Left hindlimb (tissue), 1 donor: ENCODE data around the gene PATJ.
"Not testable (repeated sequence)": the region's sequence is repeated elsewhere in the genome, so short reads cannot be mapped to it uniquely, and the experiment has no call there.

ENCODE experiments used
- DNase-seq: peaks from one replicate; pipeline ENCODE4 v3.0.0-alpha.2; 2018

The PATJ gene

GRCh38 chr1:61953790-61954150 is 211.5 kb downstream of the PATJ start:
- DNase-seq, result no peak

- DNase-seq, result no peak
These were observed 213.0 kb downstream of the PATJ start for GRCh38 chr1:61955261-61955660.

DNA sequence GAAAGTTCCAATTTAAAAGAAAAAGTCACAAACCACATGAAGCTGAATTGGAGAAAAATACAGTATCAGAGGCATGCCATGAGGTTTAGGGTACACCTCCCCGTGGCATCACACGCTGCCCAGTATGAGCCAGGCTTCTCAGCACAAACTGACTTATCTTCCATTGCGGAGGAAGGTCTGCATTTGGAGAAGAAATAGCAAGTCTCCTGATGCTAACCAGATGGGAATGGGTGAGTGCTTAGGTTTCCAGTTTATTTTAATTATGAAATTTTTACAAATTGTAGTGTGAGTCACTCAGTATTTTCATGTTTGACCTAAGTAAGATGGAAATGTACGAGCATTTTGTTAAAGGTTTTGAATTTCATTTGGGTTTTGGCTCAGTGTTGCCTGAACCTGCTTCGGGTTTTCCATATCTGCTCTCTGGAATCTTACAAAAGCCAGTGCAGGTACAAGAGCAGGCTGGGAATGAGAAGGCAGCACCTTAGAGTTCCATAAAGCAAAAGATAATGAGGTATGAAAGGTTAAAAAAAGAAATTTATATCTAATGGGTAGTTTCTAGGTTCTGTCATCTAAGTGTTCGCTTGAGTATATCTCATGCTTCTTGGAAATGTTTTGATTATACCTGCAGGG is 213.9 kb downstream of the PATJ start:
- no peak for DNase-seq

DNA sequence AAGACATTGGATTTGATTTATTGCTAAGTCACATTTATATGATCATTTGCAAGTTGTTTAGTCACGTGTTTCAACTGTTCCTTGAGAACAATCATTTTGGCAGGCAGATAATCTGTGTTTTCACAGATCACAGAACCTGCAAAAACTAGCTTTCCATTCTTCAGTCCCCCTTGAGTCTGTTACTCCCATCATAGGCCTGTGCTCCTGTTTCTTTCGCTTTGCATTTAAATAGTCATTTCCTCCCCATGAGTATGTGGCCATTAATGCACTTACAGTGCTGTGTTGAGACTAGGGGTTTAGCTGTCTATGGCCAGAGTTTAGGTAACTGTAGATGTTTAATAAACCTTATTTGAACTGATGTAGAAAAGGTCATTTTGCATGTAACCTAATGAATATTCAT is 214.5 kb downstream of the PATJ start:
- no peak for DNase-seq

DNA sequence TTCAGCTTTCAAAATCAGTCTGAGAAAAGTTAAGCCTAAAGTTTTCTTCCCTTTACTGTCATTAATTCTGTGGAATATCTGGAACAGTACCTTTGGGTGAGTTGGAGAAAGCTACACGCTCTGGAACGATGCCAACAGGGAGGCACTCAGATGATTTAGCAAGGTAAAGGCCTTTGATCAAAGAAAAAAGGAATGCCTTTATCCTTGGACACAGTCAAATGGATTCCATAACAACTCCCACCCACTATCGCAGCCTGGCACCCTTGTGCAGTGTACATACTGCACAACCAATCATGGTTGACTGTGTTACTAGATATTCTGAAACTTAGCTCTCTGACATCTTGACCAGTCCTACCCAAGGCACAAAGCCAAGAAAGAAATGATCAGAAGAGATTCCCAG is 218.7 kb downstream of the PATJ start:
- no peak for DNase-seq

- DNase-seq, result no peak
These were observed 220.4 kb downstream of the PATJ start for GRCh38 chr1:61962631-61963030.

- not testable (repeated sequence) for DNase-seq
These were observed 224.4 kb downstream of the PATJ start for GRCh38 chr1:61966450-61967225.

GRCh38 chr1:61967750-61968149 is 225.5 kb downstream of the PATJ start:
- no peak for DNase-seq

- no peak for DNase-seq
These were observed 226.6 kb downstream of the PATJ start for GRCh38 chr1:61968869-61969268.

GRCh38 chr1:61973100-61973837 is 231.0 kb downstream of the PATJ start:
- no peak for DNase-seq

DNA sequence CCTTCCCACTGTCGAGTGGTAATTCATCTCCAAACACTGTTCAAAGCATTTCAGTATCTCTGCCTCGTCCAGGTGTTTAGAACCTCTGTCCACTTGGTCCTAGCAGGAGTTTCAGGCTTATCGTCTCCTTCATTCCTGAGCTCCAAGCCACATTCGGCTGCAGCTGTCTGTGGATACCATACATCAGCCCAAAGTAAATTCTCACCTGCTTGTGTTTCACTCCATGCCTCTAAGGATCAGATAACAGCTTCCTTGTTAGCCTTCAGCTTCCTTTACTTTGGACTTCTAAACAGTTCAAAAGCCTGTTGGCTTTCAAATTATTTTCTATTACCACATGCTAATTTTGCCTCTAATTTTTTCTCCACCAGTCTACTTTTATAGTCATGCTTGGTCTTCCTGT is 233.4 kb downstream of the PATJ start:
- no peak for DNase-seq

DNA sequence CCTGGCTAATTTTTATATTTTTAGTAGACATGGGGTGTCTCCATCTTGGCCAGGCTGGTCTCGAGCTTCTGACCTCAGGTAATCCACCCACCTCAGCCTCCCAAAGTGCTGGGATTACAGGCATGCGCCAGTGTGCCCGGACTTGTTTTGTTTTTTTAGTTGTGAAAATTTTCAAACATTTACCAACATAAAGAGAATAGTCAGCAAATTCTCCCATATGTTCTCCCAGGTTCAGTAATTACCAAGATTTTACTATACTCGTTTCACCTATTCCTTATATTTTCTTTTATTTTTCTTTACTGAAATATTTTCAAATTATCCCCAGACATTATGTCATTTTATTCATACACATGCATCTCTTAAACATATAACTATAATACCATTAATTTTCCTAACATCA is 234.3 kb downstream of the PATJ start:
- no peak for DNase-seq

DNA sequence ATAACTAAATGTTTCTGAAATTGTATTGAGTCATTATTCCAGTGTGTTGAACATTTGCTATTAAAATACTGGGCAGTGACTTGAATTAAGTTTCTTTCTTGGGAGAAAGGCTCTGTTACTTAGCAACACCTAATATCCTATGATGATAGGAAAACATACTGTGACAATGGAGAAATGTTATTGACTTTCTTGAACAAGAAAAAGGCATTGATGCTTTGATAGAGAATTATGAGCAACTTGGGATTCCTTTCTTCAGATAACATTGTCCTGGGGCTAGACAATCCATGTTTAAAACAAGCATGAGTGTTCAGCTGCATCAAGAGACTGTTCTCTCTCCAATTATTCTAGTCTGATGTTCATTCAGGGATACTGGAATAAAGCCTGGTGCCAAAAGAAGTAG is 236.5 kb downstream of the PATJ start:
- no peak for DNase-seq

- DNase-seq, result no peak
These were observed 237.4 kb downstream of the PATJ start for GRCh38 chr1:61979729-61980128.

DNA sequence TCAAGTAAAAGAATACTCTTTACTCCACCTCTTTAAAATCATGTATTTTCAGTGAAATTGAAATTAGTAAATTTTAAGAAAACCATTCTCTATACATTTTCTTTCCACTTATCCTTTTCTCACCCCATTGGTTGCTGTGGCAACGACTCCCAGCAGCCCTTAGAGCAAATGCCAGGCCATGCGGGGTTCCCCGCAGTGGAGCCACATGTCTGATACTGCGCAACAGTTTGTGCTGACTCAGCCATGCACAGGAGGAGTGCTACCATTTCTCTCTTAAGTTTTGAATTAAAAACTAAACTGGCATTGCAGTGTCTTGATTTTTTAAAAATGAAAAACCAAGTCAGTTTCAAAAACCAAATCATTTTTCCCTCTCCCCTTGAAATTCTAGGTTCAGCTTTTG is 238.3 kb downstream of the PATJ start:
- no peak for DNase-seq

- no peak for DNase-seq
These were observed 239.8 kb downstream of the PATJ start for GRCh38 chr1:61981870-61982660.

DNA sequence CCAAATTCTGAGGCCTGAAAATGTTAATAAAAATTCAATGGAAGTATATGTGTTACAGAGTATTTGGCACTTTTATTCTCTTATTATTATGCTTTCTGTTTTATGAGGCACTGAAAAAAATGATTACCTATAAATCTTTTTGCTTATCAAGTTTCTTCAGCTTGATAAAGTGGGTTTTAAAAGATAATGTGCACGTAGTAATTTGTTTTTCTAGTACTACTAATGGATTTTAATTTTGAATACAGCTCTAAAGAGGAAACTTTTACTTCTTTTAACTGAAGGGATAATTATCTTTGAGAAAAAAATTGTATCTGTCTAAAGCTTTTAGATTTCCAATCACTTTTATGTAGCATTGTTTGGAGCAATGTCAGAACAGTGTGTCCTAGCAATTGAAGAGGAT is 241.0 kb downstream of the PATJ start:
- no peak for DNase-seq

GRCh38 chr1:61992257-61992656 is 250.0 kb downstream of the PATJ start:
- no peak for DNase-seq

DNA sequence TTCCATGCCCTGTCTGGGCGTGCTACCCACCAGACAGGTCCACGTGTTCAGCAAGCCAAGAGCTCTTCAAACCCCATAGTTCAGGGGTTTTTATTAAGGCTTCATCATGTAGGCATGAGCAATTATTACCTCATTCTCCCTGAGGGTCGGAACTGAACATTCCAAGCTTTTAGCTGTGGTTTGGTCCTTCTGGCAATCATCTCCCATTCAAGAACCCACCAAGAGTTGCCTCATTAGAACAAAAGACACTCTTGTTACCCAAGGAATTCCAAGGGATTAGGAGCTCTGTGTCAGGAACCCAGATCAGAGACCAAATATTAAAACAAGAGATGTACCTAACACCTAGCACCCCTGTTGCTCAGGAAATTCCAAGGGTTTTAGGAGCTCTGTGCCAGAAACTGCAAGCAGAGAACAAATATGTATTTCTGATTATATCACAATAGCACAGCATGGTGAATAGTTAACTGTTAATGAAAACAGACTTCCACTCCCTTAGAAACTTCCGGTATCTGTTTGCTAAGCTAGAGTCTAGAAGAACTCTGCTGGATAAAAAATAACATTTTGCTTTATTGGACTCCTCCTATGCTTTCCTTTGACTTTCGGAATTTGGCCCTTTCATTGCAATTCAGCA is 251.2 kb downstream of the PATJ start:
- DNase-seq, result no peak

GRCh38 chr1:61995641-61996040 is 253.4 kb downstream of the PATJ start:
- DNase-seq, result no peak

DNA sequence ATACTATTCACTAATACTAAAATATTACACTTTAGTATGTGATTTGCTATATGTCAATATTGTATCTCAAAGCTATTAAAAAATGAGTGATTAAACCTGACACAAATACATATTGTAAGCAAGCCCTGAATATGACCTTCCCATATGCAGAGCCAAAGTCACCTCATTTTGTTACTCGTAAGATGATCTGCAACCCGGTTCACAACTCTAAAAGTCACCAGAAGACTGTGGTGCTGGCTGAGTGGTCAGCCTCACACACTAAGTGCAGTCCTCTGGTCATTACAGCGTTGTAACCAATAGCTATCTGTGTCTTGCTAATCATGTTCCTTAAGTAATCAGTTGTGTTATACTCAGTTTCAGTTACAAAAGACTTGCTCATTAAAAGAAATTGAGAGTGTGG is 254.8 kb downstream of the PATJ start:
- DNase-seq, result no peak

- no peak for DNase-seq
These were observed 261.5 kb downstream of the PATJ start for GRCh38 chr1:62003777-62004176.

GRCh38 chr1:62006690-62007089 is 264.4 kb downstream of the PATJ start:
- DNase-seq, result no peak
